Epidermal melanocyte (primary cell): ENCODE data around the gene MIGA1.
"Not testable (repeated sequence)": the region's sequence is repeated elsewhere in the genome, so short reads cannot be mapped to it uniquely, and the experiment has no call there.

Source experiments
- DNase-seq: peaks from one replicate; pipeline ENCODE4 v3.0.0; 2011; ENCODE audit warnings: low spot score; ENCODE audit not compliant: insufficient read length

MIGA1 gene

DNA sequence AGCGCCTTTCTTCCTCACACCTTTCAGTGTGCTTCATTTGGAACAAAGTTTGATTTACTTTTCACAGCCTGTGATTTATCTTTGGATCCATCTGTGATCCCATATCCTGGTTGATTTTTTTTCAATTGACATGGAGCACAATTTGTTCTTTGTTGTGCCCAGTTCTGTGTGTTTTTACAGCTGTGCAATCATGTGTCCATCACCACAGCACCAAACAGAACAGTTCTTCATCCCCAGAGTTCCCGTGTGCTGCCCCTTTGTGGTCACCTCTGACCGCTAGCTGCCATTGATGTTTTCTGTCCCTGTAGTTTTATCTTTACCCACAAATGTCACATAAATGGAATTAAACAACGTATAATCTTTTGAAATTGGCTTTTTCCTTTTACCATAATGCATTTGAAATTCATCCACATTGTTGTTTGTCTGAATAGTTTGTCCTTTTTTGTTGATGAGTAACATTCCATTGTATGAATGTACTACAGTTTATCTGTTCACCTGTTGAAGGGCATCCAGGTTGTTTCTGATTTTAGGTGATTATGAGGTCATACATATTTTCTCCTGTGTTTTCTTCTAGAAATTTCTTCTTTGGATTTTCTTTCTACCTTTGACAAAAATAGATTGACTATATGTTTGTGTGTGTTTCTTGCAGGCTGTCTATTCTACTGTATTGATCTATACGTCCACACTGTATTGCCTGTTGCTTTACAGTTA lies 17.4 kb downstream of the MIGA1 start:
- DNase-seq: peak; percentile 17

DNA sequence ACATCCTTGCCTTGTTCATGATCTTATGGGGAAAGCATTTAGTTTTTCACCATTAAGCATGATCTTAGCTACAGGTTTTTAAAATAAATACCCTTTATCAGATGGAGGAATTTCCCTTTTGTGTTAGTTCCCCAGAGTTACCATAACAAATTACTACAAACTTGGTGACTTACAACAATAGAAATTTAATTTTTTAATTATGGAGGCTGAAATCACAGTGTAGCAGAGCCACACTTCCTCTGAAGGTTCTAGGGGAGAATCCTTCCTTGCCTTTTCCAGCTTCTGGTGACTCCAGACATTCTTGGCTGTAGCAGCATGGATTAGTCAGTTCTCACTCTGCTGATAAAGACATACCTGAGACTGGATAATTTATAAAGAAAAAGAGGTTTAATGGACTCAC lies 18.5 kb downstream of the MIGA1 start:
- DNase-seq: no peak

DNA sequence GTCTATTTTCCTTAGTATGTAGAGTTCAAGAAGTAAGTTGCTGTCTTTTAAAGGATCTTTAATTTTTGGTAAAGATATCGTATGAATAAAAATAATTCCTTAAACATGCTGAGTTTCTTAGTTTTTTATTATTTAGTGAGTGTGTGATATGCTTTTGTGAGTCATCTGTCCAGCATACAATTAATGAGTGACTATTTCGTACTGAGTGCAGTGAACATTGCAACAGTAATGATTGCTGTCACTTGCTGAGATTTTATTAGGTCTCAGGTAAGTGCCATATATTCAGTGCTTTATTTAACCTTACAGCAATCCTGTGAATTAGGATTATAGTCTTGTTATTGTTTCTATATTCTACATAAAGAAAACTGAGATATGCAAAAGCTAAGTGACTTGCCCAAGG lies 22.6 kb downstream of the MIGA1 start:
- DNase-seq: no peak

DNA sequence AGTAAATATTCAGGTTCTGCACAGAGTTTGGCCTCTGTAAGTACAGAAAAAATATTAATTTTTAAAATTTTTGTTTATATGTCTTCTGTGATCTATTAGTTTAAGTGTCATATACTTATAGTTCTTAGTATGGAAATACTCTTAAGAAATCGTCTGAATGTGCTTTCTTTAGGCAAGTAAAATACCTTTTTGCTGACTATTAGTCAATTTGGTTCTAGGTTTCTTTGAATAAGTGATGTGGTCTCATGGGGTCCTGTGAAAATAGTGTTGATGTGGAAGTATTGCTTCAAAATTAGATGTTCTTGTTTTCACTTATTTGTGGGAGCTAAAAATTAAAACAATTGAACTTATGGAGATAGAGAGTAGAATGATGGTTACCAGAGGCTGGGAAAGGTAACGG lies 23.9 kb downstream of the MIGA1 start:
- DNase-seq: no peak

DNA sequence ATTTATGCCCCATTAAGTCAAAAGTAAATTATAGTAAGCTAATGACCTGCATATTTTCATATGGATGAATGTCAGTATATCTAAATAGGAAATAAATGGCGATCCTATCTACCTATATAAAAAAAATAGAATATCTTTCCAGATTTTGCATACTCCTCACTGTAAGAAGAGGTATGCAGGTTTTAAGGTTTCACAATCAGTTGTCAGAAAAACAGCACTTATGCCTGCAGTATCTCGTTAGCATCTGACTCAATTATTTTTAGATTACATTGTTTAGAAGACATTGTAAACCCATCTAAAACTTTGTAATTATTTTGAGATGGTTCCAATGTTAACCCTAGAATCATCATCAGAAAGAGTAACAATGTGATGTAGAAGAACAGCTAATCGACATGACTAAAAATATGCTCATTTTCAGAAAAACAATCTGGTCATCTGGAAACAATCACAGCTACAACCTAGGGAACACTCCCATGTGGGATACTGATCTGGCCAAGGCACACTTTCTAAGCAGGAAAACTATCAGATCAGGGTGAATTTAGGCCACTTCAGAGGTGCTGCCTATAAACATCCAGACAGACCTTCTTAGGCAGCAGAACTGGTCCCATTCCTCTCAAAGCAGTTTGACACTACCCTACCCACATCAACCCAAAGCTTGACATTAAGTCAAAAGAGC lies 30.5 kb downstream of the MIGA1 start:
- not testable (repeated sequence) for DNase-seq

DNA sequence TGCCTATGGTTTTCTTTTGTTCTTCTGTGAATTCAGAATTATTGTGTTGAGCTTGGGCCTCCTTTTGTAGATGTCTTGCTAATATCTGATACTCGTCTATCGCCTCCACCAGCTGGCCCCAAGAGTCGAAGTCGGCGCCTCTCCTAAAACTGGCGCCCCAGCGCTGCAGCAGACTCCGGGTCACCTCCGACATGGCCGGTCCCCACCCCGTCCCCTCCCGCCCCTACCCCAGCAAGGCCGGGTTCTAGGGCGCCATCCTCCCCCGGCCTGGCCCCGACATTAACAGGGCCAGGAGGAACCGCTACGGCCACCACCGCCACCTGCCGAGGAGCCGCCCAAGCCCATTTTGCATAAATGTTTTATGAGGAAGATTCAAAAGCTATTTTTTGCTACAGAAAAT lies 32.1 kb downstream of the MIGA1 start:
- DNase-seq: not testable (repeated sequence)

DNA sequence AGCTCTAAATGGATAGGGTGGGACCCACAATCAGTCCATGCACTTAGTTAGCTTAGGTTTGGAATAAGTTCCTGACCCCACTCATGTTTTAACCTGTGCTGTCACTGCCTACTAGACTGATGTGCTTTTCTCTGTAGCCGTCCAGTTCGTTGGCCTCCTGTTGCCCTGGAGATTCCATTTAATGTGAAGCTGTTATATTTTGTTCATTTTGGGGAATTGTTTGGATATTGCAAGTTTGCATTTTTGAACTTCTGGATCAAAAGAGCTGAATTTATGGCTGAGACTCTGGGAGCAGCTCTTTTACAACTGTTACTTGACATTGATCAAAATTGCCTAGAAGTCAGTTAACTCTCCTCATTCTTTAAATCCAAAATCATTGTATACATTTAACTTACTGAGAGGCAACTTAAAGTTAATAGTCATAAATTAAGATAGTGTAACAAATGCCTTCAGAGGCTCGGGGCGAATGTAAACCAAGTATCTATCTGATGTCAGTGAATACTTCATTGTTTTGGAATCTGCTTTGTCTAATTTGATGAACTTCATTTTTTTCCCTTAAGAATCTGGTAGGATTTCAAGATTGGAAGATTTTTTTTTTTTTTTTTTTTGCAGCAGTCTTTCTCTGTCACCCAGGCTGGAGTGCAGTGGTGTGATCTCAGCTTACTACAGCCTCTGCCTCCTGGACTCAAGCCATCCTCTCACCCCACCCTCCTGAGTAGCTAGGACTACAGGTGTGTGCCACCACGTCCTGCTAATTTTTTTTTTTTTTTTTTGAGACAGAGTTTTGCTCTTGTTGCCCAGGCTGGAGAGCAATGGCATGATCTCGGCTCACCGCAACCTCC lies 38.1 kb downstream of the MIGA1 start:
- DNase-seq: no peak

DNA sequence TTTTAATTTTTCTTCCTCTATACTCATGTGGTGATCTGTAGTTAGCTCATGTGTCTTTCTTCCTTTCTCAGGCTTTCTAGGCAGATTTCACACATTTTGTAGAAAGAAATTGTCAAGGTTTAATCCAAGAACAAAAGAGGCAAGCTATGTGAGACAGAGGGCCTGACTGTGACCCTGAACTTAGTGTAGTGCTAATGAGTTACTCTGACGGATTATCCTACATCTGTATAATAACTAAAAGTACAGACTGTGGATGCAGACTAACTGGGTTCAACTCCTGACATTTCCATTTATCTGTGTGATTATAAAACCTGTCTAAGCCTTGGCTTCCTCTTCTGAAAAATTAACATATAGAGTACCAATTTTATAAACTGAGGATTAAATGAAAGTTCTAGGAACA lies 40.7 kb downstream of the MIGA1 start:
- no peak for DNase-seq

DNA sequence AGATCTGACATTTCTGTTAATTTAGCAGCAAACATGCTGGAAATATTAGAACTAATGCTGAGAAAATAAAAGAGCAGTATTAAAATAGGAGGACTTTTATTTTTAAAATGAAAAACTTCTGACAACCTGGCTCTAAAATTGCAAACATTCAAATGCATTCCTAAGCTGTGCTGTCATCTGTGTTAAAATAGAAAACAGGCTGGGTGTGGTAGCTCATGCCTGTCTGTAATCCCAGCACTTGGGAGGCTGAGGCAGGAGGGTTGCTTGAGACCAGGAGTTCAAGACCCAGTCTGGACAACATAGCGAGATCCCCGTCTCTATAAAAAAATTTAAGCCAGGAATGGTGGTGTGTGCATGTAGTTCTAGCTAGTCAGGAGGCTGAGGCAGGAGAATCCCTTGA lies 44.6 kb downstream of the MIGA1 start:
- DNase-seq: no peak

DNA sequence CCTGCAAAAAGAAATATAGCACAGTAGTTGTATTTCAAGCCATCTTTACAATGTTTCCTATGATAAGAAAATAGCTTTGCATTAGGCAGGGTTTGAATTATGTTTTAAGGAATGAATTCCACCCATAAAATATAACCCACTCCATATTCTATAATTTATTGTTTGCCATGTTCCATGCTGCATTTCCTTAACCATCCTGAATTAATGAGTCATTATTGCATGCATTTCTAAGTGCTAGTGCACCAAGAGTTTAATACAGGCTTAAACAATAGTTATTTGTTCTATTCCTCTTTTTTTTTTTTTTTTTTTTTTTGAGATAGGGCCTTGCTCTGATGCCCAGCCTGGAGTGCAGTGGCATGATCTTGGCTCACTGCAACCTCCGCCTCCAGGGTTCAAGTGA lies 45.2 kb downstream of the MIGA1 start:
- DNase-seq: no peak

DNA sequence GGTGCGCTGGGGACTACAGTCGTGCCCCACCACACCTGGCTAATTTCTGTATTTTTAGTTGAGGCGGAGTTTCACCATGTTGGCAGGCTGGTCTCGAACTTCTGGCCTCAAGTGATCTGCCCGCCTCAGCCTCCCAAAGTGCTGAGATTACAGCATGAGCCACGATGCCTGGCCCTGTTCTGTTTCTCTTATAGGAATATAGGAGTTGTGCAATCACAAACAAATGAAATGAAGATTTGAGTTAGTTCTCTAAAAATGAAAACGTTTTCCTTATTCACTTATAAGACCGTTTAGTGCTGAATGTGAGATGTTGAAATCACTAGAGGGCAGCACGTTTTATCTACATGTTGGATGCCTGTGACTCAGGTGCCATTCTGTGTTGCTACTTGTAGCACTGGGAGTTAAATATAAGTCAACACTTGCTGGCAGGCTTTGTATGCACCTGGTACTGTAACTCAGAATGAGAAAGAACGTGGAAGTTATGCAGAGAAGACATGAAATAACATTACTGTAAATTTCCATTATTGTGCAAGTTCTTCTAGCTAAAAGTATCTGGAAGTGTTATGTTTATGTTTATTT lies 45.8 kb downstream of the MIGA1 start:
- no peak for DNase-seq

DNA sequence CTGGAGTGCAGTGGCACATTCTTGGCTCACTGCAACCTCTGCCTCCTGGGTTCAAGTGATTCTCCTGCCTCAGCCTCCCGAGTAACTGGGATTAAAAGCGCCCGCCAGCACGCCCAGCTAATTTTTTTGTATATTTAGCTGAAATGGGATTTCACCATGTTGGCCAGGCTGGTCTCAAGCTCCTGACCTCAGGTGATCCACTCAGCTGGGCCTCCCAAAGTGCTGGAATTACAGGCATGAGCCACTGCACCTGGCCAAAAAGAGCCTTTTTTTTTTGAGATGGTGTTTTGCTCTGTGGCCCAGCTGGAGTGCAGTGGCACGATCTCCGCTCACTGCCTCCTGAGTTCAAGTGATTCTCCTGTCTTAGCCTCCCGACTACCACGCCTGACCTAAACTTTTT lies 47.4 kb downstream of the MIGA1 start:
- not testable (repeated sequence) for DNase-seq

DNA sequence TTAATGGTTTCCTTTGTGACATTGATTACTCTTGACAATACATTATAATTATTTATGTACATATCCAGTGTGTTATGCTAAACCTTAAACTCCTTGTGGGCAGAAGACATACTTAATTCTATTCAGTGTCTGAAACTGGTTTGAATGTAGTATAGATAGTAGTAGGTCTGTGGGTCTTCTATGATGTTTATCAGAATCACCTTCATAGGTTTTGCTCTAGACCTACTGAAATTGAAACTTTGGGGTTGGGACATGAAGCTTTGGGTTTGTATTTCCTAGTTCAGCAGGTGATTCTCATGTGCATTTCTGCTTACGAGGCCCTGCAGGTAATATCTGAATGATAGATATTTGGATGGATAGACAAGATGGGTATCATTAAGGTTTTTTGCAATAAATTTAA lies 48.6 kb downstream of the MIGA1 start:
- DNase-seq: no peak

DNA sequence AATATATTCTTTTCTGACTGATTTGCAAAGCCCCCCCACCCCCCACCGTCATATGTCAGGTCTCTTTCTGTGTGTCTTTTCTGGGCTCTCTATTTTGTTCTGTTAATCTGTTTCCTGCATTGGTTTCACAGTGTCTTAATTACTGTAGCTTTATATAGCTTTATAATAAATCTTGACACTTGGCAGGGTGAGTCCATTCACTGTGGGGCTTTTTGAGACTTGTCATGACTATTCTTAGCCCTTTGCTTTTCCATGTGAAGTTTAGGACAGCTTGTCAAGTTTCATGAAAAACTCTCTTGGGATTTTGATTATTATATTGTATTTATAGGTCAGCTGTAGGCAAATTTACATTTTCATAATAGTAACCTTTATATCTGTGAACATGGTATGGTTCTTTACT lies 50.4 kb downstream of the MIGA1 start:
- DNase-seq: no peak

DNA sequence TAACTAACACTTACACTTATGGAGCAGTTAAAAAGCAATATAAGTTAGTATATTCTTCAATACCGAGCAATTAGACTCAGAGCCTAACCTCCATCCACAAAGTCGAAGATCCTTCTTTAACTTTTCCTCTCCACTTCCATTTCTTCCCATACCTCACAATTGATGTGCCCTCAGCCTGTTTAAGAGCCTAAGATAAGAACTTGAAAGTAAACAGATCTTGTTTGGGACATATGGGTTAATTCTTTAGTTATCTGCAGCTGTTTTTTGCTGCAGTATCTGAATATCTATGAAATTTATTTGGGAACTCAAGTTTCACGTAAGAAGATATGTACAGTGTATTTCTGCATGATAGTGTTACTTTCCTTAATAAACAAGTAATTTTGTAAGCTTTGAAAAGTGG lies 51.5 kb downstream of the MIGA1 start:
- no peak for DNase-seq

DNA sequence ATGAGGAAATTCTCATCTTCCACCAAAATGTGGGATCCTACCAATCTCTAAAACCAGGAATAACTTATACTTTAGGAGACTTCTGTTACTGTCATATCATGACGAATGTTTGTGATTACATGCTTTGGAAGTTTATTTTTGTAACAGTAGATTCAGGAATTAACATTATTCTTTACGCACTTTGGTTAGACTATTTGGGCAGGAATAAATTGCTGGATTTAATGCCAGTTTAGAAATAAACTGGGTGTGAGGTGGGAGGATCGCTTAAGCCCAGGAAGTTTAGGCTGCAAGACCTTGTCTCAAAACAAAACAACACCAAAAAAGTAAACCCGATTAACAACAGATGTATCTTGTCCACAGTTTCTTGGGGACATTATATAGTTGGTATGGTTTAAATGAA lies 52.1 kb downstream of the MIGA1 start:
- DNase-seq: no peak

DNA sequence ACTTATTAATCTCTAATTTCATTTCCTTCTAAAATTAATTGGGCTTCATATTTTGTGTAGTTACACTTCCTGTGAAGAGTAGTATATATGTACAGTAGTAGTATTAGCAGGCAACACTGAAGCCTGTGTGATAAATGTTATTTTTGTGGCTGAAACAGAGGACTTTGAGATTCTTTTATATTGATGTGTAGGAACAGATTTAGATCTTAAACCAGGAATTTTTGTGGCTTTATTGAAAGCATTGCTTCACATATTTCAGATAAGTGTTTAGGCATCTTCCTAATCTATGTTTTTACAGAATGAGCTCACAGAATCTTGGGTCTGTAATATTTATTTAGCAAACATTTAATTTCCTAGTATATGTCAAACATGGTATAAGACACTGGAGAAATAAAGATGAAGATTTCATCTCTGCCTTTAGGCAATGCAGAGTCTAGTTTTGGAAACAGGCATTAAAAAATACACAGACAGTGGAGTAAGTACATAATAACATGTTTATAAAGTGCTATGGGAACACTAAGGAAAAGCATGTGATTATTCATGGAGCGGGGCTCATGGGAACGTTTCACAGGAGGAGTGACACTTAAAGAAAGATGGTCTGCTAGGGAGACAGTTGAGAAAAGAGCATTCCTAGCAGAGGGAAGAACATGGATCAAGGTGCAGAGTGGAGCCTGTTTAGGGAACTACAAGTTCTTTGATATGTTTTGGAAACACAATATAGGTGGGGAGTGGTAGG lies 52.7 kb downstream of the MIGA1 start:
- no peak for DNase-seq

DNA sequence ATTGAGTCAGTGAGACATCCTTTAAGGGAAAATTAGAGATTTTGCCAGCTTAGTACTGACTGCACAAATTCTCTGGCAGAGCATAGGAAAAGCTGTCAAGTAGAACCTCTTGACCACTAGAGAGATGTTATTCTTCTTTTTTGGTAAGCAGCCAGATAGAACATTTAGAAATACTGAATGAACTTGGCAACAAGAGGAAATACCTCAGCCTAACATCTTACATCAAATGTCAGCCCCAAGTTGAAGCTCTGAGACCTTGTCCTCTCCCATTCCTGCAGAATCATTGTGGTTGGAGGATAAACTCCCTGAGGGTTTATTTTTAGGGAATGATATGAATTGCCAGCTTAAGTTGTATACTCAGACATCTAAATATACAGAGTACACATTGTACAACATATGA lies 53.5 kb downstream of the MIGA1 start:
- peak; percentile 42 for DNase-seq

DNA sequence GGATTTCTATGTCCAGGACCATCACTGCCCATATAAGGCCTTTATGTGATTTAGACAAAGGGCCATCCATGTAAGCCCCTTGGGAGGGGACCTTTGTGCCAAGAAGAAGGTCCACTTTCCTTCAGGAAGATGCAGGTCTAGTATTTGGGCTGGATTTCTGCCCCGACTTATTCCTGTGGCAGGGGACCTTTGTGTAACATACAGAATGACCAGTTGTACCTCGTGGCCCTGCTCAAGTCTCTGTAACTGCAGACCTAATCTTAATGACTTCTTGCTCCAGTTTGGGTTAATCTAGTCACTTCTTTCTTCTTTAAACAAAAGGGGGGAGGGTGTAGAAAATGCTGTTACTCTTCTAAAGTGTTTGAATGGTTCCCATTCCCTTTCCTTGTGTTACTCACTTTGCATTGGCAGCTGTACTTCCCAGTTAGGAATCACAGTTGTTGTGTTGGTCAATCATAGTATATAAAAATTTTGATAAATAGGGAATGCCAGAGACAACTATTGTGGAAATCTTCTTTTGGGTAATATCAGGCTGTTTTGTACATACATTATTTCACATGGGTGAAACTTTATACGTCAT lies 54.2 kb downstream of the MIGA1 start:
- no peak for DNase-seq

DNA sequence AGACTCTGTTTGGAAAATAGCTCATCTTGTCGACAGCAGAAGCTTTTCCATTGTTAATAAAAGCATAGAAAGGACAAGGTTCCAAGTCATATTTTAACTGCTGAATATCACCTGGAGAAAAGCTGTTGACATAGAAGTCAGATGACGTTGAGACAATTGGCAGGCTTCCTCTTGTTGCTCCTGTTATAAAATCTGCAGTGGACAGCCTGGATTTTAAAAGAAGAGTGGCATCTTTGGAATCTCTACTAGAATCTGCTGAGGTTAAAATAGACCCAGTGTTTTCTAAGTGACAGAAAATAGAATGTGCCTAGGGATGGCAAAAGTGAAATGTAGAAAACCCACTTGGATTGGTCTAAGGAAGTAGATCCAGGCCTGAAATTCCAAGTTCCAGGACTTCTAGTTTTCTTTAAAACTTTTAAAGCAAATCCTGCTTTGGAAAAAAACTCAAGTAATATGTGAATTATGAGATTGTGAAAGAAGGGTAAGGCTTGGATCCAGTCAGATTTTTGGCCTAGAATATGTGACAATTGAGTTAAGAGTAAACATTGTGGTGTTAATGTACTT lies 55.4 kb downstream of the MIGA1 start:
- no peak for DNase-seq

DNA sequence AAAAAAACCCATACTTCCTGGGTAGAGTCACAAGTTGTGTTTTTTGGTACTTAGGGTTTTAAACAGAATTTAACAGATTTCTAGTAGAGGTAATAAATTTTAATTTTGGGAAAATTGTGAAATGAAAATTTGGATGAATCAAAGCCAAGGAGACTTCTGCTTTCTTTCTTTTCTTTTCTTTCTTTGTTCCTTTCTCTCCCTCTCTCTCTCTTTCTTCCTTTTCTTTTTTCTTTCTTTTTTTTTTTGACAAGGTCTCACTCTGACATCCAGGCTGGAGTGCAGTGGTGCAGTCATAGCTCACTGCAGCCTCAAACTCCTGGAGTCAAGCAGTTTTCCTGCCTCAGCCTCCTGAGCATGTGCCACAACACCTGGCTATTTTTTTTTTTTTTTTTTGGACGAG lies 62.1 kb downstream of the MIGA1 start:
- DNase-seq: no peak
